HCT116 (cell line): ENCODE results near the gene GPX3.

Source experiments
- ATF3 ChIP-seq: IDR thresholded peaks from 2 replicates; pipeline ENCODE4 v1.6.1; 2012
- CBX3 ChIP-seq: IDR thresholded peaks from 2 replicates; pipeline ENCODE4 v1.6.1; 2012; ENCODE audit warnings: low read depth
- CEBPB ChIP-seq: IDR thresholded peaks from 2 replicates; pipeline ENCODE4 v1.6.1; 2012; ENCODE audit warnings: low read depth
- CTCF ChIP-seq, 3 experiments: fragments of 200-600 bp in 1 of 3; sonication (generic) in 1 of 3; IDR thresholded peaks in 2 of 3; conservative IDR thresholded peaks in 1 of 3; 2 replicates each; pipeline ENCODE4 v1.5.1; 2012 to 2017; ENCODE audit warnings: low read depth in 2 of 3, low read length in 2 of 3, antibody characterized with exemption in 1 of 3, borderline replicate concordance in 1 of 3, control low read depth in 1 of 3, mild to moderate bottlenecking in 1 of 3, mixed read lengths in 1 of 3, mixed run types in 1 of 3, moderate library complexity in 1 of 3; ENCODE audit not compliant: insufficient read depth in 1 of 3
- EGR1 ChIP-seq: IDR thresholded peaks from 2 replicates; pipeline ENCODE4 v1.6.1; 2012; ENCODE audit warnings: low read depth
- EZH2 ChIP-seq: fragments of 200-600 bp; sonication (generic); IDR thresholded peaks from 2 replicates; pipeline ENCODE4 v1.6.1; 2017; ENCODE audit warnings: antibody characterized with exemption, mixed run types
- JUND ChIP-seq: IDR thresholded peaks from 2 replicates; pipeline ENCODE4 v1.6.1; 2012
- MAX ChIP-seq: IDR thresholded peaks from 2 replicates; pipeline ENCODE4 v1.6.1; 2012
- POLR2A ChIP-seq: IDR thresholded peaks from 2 replicates; pipeline ENCODE4 v1.7.0; 2011; ENCODE audit warnings: borderline replicate concordance; ENCODE audit not compliant: insufficient read depth, insufficient read length; ENCODE audit errors: extremely low read depth
- POLR2AphosphoS5 ChIP-seq: IDR thresholded peaks from 2 replicates; pipeline ENCODE4 v1.6.1; 2011; ENCODE audit warnings: mild to moderate bottlenecking, low read depth, low read length, moderate library complexity
- SIN3A ChIP-seq: IDR thresholded peaks from 2 replicates; pipeline ENCODE4 v1.6.1; 2012; ENCODE audit warnings: low read depth
- YY1 ChIP-seq: IDR thresholded peaks from 2 replicates; pipeline ENCODE4 v1.6.1; 2011; ENCODE audit warnings: low read length, low read depth, moderate library complexity, mild to moderate bottlenecking; ENCODE audit not compliant: insufficient replicate concordance; ENCODE audit errors: extremely low read depth
- TF ChIP-seq, protein P1 (sequence below): IDR thresholded peaks from 2 replicates; pipeline ENCODE4 v1.6.1; 2012; ENCODE audit warnings: low read depth

- TF ChIP-seq ATF3 (no peak), POLR2AphosphoS5 (no peak), CTCF (IDR thresholded peaks at IDR 0.05 in 2 of 3, conservative IDR thresholded peaks at IDR 0.05 in 1 of 3; ENCODE audit: borderline replicate concordance in 1 of 3, insufficient read depth in 1 of 3, low read depth in 2 of 3, low read length in 2 of 3) (no peak), EZH2 (no peak), POLR2A (no peak), CBX3 (no peak), MAX (no peak), JUND (no peak), YY1 (no peak), EGR1 (no peak), CEBPB (no peak), SIN3A (no peak)
- TF ChIP-seq, protein P1, sequence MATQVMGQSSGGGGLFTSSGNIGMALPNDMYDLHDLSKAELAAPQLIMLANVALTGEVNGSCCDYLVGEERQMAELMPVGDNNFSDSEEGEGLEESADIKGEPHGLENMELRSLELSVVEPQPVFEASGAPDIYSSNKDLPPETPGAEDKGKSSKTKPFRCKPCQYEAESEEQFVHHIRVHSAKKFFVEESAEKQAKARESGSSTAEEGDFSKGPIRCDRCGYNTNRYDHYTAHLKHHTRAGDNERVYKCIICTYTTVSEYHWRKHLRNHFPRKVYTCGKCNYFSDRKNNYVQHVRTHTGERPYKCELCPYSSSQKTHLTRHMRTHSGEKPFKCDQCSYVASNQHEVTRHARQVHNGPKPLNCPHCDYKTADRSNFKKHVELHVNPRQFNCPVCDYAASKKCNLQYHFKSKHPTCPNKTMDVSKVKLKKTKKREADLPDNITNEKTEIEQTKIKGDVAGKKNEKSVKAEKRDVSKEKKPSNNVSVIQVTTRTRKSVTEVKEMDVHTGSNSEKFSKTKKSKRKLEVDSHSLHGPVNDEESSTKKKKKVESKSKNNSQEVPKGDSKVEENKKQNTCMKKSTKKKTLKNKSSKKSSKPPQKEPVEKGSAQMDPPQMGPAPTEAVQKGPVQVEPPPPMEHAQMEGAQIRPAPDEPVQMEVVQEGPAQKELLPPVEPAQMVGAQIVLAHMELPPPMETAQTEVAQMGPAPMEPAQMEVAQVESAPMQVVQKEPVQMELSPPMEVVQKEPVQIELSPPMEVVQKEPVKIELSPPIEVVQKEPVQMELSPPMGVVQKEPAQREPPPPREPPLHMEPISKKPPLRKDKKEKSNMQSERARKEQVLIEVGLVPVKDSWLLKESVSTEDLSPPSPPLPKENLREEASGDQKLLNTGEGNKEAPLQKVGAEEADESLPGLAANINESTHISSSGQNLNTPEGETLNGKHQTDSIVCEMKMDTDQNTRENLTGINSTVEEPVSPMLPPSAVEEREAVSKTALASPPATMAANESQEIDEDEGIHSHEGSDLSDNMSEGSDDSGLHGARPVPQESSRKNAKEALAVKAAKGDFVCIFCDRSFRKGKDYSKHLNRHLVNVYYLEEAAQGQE = no peak
These were observed 26.5 kb upstream of the GPX3 start for GRCh38 chr5:150993826-150994412.
